Keratinocyte (primary cell): ENCODE data around the gene FFAR2.
"Not testable (repeated sequence)": the region's sequence is repeated elsewhere in the genome, so short reads cannot be mapped to it uniquely, and the experiment has no call there.

ENCODE experiments used
- EZH2 ChIP-seq: IDR thresholded peaks from one replicate; pipeline ENCODE4 v1.6.1; 2012; ENCODE audit warnings: inconsistent platforms, mild to moderate bottlenecking, low read length, moderate library complexity
- TF ChIP-seq, protein P1 (sequence below), 3 experiments: IDR thresholded peaks in 1 of 3; conservative IDR thresholded peaks in 1 of 3; optimal IDR thresholded peaks in 1 of 3; 2 replicates in 2 of 3; 3 replicates in 1 of 3; pipeline versions ENCODE3 to v1.5.1; 2011; ENCODE audit warnings: low read length in 3 of 3, mild to moderate bottlenecking in 3 of 3, moderate library complexity in 2 of 3, control low read depth in 1 of 3, inconsistent platforms in 1 of 3; ENCODE audit not compliant: insufficient read depth in 2 of 3; ENCODE audit errors: extremely low read depth in 1 of 3

GRCh38 chr19:35462956-35463355 is 14.9 kb downstream of the FFAR2 start:
- TF ChIP-seq, protein P1, sequence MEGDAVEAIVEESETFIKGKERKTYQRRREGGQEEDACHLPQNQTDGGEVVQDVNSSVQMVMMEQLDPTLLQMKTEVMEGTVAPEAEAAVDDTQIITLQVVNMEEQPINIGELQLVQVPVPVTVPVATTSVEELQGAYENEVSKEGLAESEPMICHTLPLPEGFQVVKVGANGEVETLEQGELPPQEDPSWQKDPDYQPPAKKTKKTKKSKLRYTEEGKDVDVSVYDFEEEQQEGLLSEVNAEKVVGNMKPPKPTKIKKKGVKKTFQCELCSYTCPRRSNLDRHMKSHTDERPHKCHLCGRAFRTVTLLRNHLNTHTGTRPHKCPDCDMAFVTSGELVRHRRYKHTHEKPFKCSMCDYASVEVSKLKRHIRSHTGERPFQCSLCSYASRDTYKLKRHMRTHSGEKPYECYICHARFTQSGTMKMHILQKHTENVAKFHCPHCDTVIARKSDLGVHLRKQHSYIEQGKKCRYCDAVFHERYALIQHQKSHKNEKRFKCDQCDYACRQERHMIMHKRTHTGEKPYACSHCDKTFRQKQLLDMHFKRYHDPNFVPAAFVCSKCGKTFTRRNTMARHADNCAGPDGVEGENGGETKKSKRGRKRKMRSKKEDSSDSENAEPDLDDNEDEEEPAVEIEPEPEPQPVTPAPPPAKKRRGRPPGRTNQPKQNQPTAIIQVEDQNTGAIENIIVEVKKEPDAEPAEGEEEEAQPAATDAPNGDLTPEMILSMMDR (optimal IDR thresholded peaks at IDR 0.05 in 1 of 3, IDR thresholded peaks at IDR 0.05 in 1 of 3, conservative IDR thresholded peaks at IDR 0.05 in 1 of 3; ENCODE audit: extremely low read depth in 1 of 3, insufficient read depth in 2 of 3, low read length in 3 of 3) = not testable (repeated sequence)
- not testable (repeated sequence) for TF ChIP-seq EZH2
